ENCODE results near the gene NF2. TPM values are rescaled to one million over a fixed set of nuclear protein-coding genes. Genes with fewer than 3 reads are reported as not detected.

The NF2 gene
- total RNA-seq, 1 experiment from 2014 or later: 45.6 TPM

DNA sequence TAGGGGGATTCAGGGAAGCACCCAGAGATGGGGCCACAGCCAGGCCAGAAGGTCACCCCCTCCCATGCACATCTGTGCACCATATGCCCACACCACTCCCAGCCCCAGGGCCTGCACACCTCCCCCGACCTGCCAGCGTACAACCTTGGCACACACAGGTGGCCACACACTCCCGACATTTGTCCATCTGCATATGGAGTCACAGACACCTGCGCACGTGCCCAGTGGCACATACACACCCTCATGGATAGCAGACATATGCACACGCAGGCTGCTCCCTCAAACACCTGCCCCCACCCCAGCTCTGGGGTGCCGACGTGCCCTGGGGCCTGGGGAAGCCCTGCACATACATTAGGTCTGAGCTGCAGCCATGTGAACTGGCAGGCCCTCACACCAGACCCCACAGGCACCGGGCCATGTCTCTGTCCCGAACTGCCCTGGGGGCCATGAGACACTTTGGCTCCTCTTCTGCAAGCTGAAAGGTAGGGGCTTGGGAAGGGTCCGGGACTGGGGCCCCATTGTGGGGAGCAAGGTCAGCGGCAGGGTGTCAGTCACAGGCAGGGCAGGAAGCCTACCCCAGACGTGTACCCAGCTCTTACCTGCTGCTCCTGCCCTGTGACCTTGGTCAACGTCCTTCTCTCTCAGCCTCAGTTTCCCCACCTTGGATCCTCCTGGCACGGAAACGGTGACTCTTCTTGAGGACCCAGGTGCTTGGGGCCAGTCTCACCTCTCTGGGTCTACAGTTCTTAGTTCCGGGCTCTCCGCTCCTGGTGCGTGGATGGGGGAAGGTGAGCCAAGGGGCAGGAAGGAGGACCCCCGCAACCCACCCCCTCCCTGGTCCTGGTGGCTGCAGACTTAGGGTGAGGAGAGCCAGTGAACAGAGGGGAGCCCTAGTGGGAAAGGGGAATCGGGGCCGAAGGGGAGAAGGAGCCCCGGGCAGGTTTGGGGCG is 115.8 kb downstream of the NF2 start:
- H3K4me1 ChIP-seq: peaks cover 21% of the 10 kb centered on the region
- no peak overlapping the region for H3K4me3 ChIP-seq
- no peaks in the 10 kb centered on the region for H3K9me3 ChIP-seq (replicated peaks)
- no peak for DNase-seq
- no peaks in the 10 kb centered on the region for H3K27me3 ChIP-seq
- H3K27ac ChIP-seq: no peak overlapping the region
- H3K36me3 ChIP-seq: no peaks in the 10 kb centered on the region

GRCh38 chr22:29719899-29720645 is 116.6 kb downstream of the NF2 start, which contains the start of gene CABP7:
CABP7 (plus strand) TSS chr22:29720003; CDS start chr22:29720425, 422 bp downstream.
- Histone ChIP-seq H3K36me3 (no peaks in the 10 kb centered on the region), H3K27me3 (no peaks in the 10 kb centered on the region), H3K4me3 (no peak within 1 kb of the TSS), H3K9me3 (replicated peaks) (no peaks in the 10 kb centered on the region), H3K4me1 (peaks cover 13% of the 10 kb centered on the region), H3K27ac (no peak within 1 kb of the TSS)
- DNase-seq: no peak

- DNase-seq: no peak
- H3K36me3 ChIP-seq: no peaks in the 10 kb centered on the region
- H3K4me3 ChIP-seq: no peak overlapping the region
- H3K27ac ChIP-seq: no peak overlapping the region
- H3K4me1 ChIP-seq: peaks cover 6% of the 10 kb centered on the region
- no peaks in the 10 kb centered on the region for H3K27me3 ChIP-seq
- H3K9me3 ChIP-seq (replicated peaks): no peaks in the 10 kb centered on the region
Measured at GRCh38 chr22:29720811-29721323, 117.4 kb downstream of the NF2 start.

GRCh38 chr22:29722151-29722550 is 118.7 kb downstream of the NF2 start:
- Histone ChIP-seq H3K27ac (no peak overlapping the region), H3K4me3 (no peak overlapping the region), H3K36me3 (no peaks in the 10 kb centered on the region), H3K4me1 (no peaks in the 10 kb centered on the region), H3K27me3 (no peaks in the 10 kb centered on the region), H3K9me3 (replicated peaks) (no peaks in the 10 kb centered on the region)
- DNase-seq: no peak

GRCh38 chr22:29722587-29722986 is 119.2 kb downstream of the NF2 start:
- no peak for DNase-seq
- H3K4me3 ChIP-seq: no peak overlapping the region
- H3K4me1 ChIP-seq: no peaks in the 10 kb centered on the region
- H3K36me3 ChIP-seq: no peaks in the 10 kb centered on the region
- no peaks in the 10 kb centered on the region for H3K9me3 ChIP-seq (replicated peaks)
- H3K27ac ChIP-seq: no peak overlapping the region
- no peaks in the 10 kb centered on the region for H3K27me3 ChIP-seq

- no peaks in the 10 kb centered on the region for H3K27me3 ChIP-seq
- no peaks in the 10 kb centered on the region for H3K9me3 ChIP-seq (replicated peaks)
- no peaks in the 10 kb centered on the region for H3K4me1 ChIP-seq
- H3K27ac ChIP-seq: no peak overlapping the region
- DNase-seq: no peak
- H3K4me3 ChIP-seq: no peak overlapping the region
- H3K36me3 ChIP-seq: no peaks in the 10 kb centered on the region
Measured at GRCh38 chr22:29723766-29724165, 120.3 kb downstream of the NF2 start.

GRCh38 chr22:29724843-29725242 is 121.4 kb downstream of the NF2 start:
- H3K27ac ChIP-seq: no peak overlapping the region
- no peak for DNase-seq
- no peaks in the 10 kb centered on the region for H3K4me1 ChIP-seq
- H3K27me3 ChIP-seq: no peaks in the 10 kb centered on the region
- no peaks in the 10 kb centered on the region for H3K9me3 ChIP-seq (replicated peaks)
- no peaks in the 10 kb centered on the region for H3K36me3 ChIP-seq
- H3K4me3 ChIP-seq: no peak overlapping the region

DNA sequence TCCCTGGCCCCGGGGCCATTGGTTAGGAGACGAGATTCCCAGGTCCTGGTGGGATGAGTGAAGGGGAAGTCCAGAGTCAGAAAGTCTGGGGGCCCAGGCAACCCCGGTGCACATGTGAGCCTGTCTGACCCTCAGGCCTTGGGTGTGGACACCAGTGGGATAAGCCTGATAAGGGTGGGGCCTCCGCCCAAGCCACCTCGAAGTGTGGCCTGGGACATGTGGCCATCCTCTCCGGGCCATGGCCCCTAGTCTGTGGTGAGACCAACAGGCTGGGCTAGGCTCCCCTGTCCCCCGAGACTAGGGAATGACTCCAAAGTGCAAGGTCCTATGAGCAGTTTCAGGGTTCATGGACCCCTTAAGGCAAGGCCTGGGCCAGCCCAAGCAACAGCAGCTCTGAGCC is 122.7 kb downstream of the NF2 start:
- no peaks in the 10 kb centered on the region for H3K36me3 ChIP-seq
- DNase-seq: no peak

DNA sequence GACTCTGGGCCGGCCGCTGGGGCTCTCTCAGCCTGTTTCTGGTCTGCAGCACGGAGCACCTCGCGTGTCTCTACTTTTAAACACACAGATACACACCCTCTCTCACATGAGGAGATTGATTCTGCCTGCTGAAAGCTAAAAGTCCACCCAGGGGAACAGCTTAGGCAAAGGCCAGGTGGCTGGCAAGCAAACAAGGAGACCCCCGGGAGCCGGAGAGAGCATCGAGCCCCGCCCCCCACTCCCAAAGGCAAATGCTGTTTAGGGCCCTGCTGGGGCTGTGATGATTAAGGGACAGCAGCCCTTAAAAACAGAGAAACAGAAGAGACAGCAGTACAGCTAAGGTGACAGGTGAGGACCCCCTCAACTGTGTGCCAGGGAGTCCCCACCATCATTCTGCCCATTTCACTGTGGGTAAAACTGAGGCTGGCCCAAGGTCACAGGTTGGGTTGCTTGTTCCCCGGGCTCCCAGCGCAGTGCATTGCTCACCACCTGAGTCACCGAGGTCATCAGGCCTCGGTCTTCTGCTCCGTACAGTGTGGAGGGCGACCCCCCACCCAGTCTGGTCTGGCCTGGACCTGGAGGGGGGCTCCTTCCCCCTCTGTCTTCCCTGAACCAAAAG is 123.2 kb downstream of the NF2 start:
- no peaks in the 10 kb centered on the region for H3K36me3 ChIP-seq
- no peaks in the 10 kb centered on the region for H3K4me1 ChIP-seq
- H3K9me3 ChIP-seq (replicated peaks): no peaks in the 10 kb centered on the region
- H3K27me3 ChIP-seq: no peaks in the 10 kb centered on the region
- H3K4me3 ChIP-seq: no peak overlapping the region
- DNase-seq: no peak
- H3K27ac ChIP-seq: no peak overlapping the region

More for the DNA sequence above, 122.7 kb downstream of the NF2 start:
- Histone ChIP-seq H3K27ac (no peak overlapping the region), H3K4me3 (no peak overlapping the region), H3K27me3 (no peaks in the 10 kb centered on the region), H3K9me3 (replicated peaks) (no peaks in the 10 kb centered on the region), H3K4me1 (no peaks in the 10 kb centered on the region)

- peak; percentile 63 to 64 for DNase-seq
- H3K4me3 ChIP-seq: no peak overlapping the region
- H3K27ac ChIP-seq: no peak overlapping the region
- no peaks in the 10 kb centered on the region for H3K27me3 ChIP-seq
- no peaks in the 10 kb centered on the region for H3K9me3 ChIP-seq (replicated peaks)
- H3K36me3 ChIP-seq: no peaks in the 10 kb centered on the region
- H3K4me1 ChIP-seq: no peaks in the 10 kb centered on the region
Measured at GRCh38 chr22:29727131-29727523, 123.7 kb downstream of the NF2 start.

DNA sequence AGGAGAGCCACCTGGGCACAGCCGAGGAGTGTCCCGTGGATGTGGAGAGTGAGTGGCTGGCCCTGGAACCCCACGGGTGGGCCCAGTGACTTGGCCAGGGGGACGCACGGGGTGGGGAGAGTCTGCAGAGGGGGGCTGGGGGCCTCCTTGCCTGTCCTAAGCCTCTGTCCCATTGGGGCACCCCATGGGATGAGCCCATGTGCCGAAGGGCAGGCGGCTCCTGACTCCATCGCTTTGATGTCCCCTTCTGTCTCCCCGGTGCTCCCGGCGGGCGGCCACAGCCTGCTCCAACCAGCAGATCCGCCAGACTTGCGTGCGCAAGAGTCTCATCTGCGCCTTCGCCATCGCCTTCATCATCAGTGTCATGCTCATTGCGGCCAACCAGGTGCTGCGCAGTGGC is 125.7 kb downstream of the NF2 start:
- DNase-seq: no peak
- H3K4me3 ChIP-seq: no peak overlapping the region
- no peaks in the 10 kb centered on the region for H3K36me3 ChIP-seq
- no peaks in the 10 kb centered on the region for H3K27me3 ChIP-seq
- H3K9me3 ChIP-seq (replicated peaks): no peaks in the 10 kb centered on the region
- H3K4me1 ChIP-seq: no peaks in the 10 kb centered on the region
- H3K27ac ChIP-seq: no peak overlapping the region

DNA sequence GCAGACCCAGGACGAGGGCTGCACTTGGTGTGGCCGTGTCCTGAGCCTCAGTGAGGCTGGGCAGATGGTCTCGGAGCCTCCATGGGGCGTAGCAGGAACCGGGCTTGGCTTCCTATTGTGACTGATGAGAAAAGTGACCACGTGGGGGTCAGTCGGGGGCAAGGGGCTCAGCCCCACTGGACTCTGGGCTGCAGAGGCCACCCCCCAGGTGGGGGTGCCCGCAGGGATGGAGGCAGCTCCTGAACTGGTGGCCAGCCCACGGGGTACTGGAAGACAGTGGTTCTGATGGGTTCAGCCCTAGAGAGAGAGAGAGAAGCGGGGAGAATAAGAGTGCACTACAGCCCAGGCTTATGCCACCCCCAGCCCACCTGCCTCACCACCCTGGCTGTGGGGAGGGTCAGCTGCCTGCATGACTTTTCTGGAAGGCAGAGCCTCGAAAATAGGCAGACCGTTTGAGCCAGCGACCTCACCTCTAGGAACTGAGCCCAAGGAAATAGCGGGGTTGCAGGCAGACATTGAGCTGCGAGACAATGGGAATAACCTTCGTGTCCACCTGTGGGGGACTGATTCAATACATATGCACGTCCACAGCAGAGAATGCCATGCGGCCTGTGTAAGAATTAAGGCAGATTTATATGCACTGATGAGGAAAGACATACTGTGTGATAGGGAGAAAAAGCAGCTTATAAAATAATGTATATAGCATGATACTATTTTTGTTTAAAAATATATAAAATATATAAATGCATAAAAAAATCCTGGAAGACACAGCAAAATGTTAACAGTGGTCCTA is 127.8 kb downstream of the NF2 start:
- Histone ChIP-seq H3K4me3 (no peak overlapping the region), H3K4me1 (no peaks in the 10 kb centered on the region), H3K9me3 (replicated peaks) (no peaks in the 10 kb centered on the region), H3K36me3 (no peaks in the 10 kb centered on the region), H3K27me3 (no peaks in the 10 kb centered on the region), H3K27ac (no peak overlapping the region)
- DNase-seq: no peak

DNA sequence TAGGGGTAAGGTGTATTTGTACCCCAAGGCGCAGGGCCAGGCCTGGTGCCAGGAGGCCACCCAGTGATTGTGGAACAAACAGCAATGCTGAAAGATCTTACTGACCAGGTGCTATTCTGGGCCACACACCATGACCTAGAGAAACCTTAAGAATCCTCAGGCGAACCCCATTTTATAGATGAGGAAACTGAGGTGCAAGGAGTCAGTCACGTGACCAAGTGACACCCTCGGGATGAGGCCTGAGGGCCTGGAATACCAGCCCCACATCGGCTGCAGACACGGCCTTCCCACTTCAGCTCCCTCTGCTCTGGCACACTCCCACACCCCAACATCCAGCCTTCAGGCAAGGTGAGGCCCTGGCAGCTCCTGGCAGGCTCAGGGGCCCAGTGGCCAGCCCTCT is 129.4 kb downstream of the NF2 start:
- H3K9me3 ChIP-seq (replicated peaks): no peaks in the 10 kb centered on the region
- no peaks in the 10 kb centered on the region for H3K4me1 ChIP-seq
- no peaks in the 10 kb centered on the region for H3K27me3 ChIP-seq
- H3K4me3 ChIP-seq: no peak overlapping the region
- H3K36me3 ChIP-seq: no peaks in the 10 kb centered on the region
- H3K27ac ChIP-seq: no peak overlapping the region
- no peak for DNase-seq

Measured in SJCRH30 (cell line).